ENCODE results near the gene OMA1. TPM values are rescaled to one million over a fixed set of nuclear protein-coding genes. Genes with fewer than 3 reads are reported as not detected.

Gene OMA1
- total RNA-seq, 1 donor = 30.7 TPM

DNA sequence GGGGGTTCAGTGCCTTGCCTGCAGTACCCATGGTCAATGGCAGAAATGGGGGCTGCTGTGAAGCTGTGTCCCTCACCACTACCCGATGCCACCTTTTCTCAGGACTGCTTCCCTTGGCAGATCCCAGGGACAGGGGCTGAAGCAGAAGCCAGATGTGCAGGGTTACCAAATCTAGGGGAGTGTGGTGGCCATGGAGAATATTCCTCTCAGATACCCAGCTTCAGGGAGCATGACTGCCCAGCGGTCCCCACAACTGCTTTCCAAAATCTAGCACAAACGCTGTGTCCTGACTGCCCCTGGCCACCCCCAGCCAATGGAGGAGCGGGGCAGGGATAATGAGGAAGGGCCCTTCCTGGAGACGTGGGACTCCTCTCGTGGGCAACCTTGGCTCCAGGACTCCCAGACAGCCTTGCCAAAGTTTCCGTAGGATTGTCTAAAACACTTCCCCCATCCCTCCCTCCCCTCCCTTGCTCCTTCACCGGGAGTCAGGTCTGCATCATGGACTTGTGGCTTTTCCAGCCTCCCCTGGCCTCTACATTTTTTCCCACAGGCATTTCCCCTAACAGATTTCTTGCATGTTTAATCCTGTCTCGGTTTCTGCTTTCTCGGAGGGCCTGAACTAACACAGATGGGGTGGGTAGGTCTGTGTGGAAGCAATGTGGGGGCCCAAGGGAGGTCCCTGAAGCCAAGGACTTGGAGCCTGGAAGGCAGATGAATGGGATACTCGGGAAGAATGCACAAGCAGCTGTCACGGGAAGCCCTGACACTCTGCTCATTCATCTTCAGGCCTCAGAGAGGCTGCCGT, 80.5 kb downstream of the OMA1 start:
- no peak for DNase-seq (ENCODE audit: low read depth)
- TF ChIP-seq, protein P1, sequence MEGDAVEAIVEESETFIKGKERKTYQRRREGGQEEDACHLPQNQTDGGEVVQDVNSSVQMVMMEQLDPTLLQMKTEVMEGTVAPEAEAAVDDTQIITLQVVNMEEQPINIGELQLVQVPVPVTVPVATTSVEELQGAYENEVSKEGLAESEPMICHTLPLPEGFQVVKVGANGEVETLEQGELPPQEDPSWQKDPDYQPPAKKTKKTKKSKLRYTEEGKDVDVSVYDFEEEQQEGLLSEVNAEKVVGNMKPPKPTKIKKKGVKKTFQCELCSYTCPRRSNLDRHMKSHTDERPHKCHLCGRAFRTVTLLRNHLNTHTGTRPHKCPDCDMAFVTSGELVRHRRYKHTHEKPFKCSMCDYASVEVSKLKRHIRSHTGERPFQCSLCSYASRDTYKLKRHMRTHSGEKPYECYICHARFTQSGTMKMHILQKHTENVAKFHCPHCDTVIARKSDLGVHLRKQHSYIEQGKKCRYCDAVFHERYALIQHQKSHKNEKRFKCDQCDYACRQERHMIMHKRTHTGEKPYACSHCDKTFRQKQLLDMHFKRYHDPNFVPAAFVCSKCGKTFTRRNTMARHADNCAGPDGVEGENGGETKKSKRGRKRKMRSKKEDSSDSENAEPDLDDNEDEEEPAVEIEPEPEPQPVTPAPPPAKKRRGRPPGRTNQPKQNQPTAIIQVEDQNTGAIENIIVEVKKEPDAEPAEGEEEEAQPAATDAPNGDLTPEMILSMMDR (IDR thresholded peaks at IDR 0.05; ENCODE audit: insufficient read depth, low read length) = no peak

DNA sequence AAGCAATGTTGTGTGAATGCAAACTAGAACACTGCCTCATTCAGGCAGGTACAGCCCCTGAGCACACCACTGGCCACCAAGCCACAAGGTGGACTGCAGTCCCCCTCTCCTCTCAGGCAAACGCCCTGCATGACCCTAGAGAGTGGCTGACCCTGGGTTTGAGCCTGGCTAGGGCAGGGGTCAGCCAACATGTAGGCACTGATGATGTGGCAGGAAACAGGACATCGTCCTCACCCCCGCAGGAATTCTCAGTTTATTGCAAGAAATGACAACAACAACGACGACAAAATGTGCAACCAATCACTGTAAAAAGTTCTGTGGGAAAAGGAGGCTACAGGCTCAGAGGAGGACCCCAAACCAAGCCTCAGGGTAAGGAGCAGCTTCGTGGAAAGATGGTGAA, 81.3 kb downstream of the OMA1 start:
- TF ChIP-seq, protein P1 (IDR thresholded peaks at IDR 0.05; ENCODE audit: insufficient read depth, low read length) = no peak

More for the DNA sequence above, 80.5 kb downstream of the OMA1 start:
- H3K4me3 ChIP-seq (ENCODE audit: low read depth, low read length) = no peak overlapping the region

DNA sequence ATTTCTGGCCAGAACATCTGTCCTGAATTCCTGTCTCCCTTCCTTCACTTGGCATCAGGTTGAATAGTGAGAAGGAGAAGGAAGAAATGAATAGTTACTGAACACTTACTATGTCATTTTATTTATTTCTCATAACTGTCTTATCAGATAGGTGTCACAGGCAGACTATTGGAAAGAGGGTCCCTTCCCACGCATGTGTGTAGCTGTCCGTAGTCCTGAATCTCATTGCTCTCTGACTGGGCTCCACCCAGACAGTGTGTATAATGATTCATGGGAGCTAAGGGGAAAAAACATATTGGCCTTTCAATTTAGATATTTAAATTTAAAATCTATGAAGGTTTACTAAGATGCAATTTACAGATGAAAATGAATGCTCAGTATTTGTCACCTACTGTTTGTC, 86.1 kb downstream of the OMA1 start:
- DNase-seq (ENCODE audit: low read depth) = no peak
- H3K4me3 ChIP-seq (ENCODE audit: low read depth, low read length) = no peak overlapping the region
- TF ChIP-seq, protein P1 (IDR thresholded peaks at IDR 0.05; ENCODE audit: insufficient read depth, low read length) = no peak

More for the DNA sequence above, 81.3 kb downstream of the OMA1 start:
- H3K4me3 ChIP-seq (ENCODE audit: low read depth, low read length) = no peak overlapping the region
- no peak for DNase-seq (ENCODE audit: low read depth)

DNA sequence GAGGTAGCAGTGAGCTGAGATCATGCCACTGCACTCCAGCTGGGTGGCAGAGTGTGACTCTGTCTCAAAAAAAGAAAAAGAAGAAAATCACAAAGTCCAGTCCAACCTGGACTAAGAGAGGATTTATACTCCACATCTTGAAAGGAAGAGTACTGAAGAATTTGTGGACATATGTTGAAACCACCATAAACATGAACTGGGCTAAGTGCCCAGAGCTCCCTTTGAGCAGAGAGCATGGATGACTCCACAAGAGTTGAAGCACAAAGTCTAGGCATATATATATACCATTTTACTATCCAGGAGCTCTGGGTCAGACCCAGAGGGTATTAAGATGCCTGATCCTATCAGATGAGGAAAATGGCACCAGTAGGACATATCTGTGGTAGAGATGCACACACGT, 86.6 kb downstream of the OMA1 start:
- H3K4me3 ChIP-seq (ENCODE audit: low read depth, low read length) = no peak overlapping the region
- TF ChIP-seq, protein P1 (IDR thresholded peaks at IDR 0.05; ENCODE audit: insufficient read depth, low read length) = no peak
- DNase-seq (ENCODE audit: low read depth) = no peak

DNA sequence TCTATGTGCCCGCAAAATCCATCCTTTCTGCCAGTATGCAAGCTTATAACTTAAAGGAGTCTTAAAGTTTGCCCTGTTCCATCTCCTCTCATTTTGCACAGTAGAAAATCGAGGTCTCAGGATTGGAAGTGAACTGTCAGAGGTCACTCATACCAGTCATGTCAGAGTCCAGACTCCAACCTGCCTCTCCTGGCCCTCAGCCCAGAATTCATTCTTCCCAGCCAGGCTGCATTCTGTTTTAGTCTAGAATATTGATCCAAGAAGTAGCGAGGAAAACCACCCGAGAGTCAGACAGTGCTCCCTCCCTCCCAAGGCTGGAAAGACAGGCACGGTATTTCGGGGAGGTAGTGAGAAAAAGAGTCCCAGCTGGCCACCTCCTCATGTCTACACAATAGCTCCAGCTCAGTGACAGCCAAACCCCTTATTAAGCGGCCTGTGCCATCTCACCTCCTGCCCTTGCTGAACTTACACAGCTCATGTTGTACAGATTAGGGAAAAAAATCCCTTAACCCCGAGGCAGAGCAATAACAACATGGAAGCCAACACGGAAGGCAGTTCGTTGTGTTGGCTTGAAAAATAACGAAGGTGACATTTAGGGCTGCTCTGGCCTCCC, 89.4 kb downstream of the OMA1 start:
- DNase-seq (ENCODE audit: low read depth) = no peak
- TF ChIP-seq, protein P1 (IDR thresholded peaks at IDR 0.05; ENCODE audit: insufficient read depth, low read length) = no peak
- H3K4me3 ChIP-seq (ENCODE audit: low read depth, low read length) = no peak overlapping the region

DNA sequence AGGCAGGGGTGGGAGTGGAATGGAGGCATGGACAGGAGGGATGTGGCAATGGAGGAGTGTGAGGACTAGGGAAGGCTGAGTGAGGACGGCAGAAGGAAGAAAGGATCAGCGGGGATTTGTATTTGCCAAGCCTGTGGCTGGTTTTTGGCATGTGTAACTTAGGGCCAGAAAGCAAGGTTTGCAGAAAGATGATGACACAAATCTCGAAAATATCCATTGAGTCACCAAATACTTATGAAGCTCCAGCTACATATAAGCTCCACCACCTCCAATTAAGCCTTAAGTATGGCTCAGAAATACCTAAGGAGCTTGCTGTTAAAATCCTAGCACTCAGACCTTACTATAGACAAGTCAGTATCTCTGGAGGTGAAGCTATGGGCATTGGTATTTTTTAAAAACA, 90.1 kb downstream of the OMA1 start:
- peak; percentile 51 for DNase-seq (ENCODE audit: low read depth)
- TF ChIP-seq, protein P1 (IDR thresholded peaks at IDR 0.05; ENCODE audit: insufficient read depth, low read length) = no peak
- H3K4me3 ChIP-seq (ENCODE audit: low read depth, low read length) = no peak overlapping the region

Measured in fibroblast of the aortic adventitia (primary cell).